Fibroblast of lung (primary cell): Measurements from ENCODE around the gene HUNK.

ENCODE experiments used
- CTCF ChIP-seq, 2 donors: IDR thresholded peaks in 1 of 2; conservative IDR thresholded peaks in 1 of 2; 1 replicate in 1 of 2; 2 replicates in 1 of 2; pipeline ENCODE4 v1.5.1; 2011 to 2012; ENCODE audit warnings: low read length in 2 of 2, control low read depth in 1 of 2, inconsistent platforms in 1 of 2, low read depth in 1 of 2, mild to moderate bottlenecking in 1 of 2
- EZH2 ChIP-seq: IDR thresholded peaks from 2 replicates; pipeline ENCODE4 v1.5.1; 2012; ENCODE audit warnings: low read length, control low read depth, mild to moderate bottlenecking; ENCODE audit errors: missing control alignments

GRCh38 chr21:31889460-31889859 is 16.6 kb downstream of the HUNK start:
- TF ChIP-seq CTCF (conservative IDR thresholded peaks at IDR 0.05 in 1 of 2, IDR thresholded peaks at IDR 0.05 in 1 of 2; ENCODE audit: low read depth in 1 of 2, low read length in 2 of 2) (no peak), EZH2 (no peak)
